ENCODE measurements around the gene RIN3. TPM values are rescaled to one million over a fixed set of nuclear protein-coding genes. Genes with fewer than 3 reads are reported as not detected.

Gene RIN3
- total and polyA plus RNA-seq, 2 experiments from 2014 or later = 1.8 to 7.0 TPM

DNA sequence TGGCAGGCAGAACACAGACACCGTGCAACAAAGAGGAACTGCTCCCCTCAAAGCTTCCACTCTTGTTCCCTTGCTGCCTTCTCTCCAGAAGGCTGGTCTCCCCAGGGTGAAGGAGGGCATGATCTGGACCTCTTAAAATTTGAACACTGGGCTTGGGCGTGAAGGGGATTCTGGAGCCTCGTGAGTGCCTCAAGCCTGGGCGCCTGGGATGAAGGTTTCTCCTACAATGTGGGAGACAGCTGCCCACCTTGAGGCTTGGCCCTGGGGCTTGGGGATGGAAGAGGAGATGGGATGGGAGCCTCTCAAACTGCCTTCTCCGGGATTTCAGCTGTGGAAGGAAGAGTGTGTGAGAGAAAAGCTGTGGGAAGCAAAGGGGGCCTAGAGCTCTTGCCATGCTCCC, 7.8 kb upstream of the RIN3 start:
- H3K27me3 ChIP-seq (replicated peaks; ENCODE audit: insufficient read depth) = no peaks in the 10 kb centered on the region
- no peak overlapping the region for H3K9ac ChIP-seq
- TF ChIP-seq EZH2phosphoT487 (IDR thresholded peaks at IDR 0.05; ENCODE audit: insufficient read depth, low read depth) (no peak), EZH2 (IDR thresholded peaks at IDR 0.05; ENCODE audit: insufficient read depth, poor library complexity, severe bottlenecking) (no peak)
- peaks cover 42% of the 10 kb centered on the region for H3K4me1 ChIP-seq (ENCODE audit: insufficient read depth)
- no peak overlapping the region for H3K27ac ChIP-seq
- H4K20me1 ChIP-seq (ENCODE audit: insufficient read depth) = no peaks in the 10 kb centered on the region
- no peak overlapping the region for H3K4me2 ChIP-seq (ENCODE audit: unreplicated experiment)
- no peaks in the 10 kb centered on the region for H3K36me3 ChIP-seq (ENCODE audit: low read depth)
- WGBS, 2 experiments (ENCODE audit: low coverage in 1 of 2, low lambda C conversion rate in 2 of 2, missing lambda C conversion rate in 2 of 2) = 92 to 97% methylated on average over 5 of the region's 5 CpGs
- H3F3A ChIP-seq (ENCODE audit: insufficient read depth) = peaks cover 43% of the 10 kb centered on the region
- H3K4me3 ChIP-seq = no peak overlapping the region
- H3K79me2 ChIP-seq (ENCODE audit: insufficient read depth) = no peaks in the 10 kb centered on the region
- DNase-seq = no peak
- no peaks in the 10 kb centered on the region for H3K9me3 ChIP-seq (ENCODE audit: low read depth)
- in situ Hi-C loops (cut with MboI) = no loop called here
- no peak overlapping the region for H2AFZ ChIP-seq
- H3K9me2 ChIP-seq (ENCODE audit: insufficient read depth) = no peaks in the 10 kb centered on the region

DNA sequence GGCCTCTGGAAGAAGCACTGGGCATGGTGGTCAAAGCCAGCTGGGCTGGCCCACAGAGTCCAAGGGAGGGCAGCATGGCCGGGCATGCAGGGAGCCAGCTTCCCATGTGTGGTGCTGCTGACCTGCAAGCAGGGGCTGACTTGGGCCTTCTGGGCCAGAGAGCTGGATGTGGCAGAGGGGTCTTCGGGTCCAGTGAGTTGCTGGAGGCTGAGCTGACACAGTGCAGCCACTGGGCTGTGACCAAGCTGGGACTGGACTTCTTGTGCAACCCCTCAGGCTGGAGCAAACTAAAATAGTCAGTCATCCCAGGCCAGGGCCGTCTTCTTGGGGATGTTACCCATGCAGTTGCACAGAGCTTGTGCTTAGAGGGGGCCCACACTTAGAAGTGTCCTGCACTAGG, 7.3 kb upstream of the RIN3 start:
- H3K4me2 ChIP-seq (ENCODE audit: unreplicated experiment) = no peak overlapping the region
- no peaks in the 10 kb centered on the region for H4K20me1 ChIP-seq (ENCODE audit: insufficient read depth)
- H3K4me3 ChIP-seq = no peak overlapping the region
- no peaks in the 10 kb centered on the region for H3K27me3 ChIP-seq (replicated peaks; ENCODE audit: insufficient read depth)
- H3K9me2 ChIP-seq (ENCODE audit: insufficient read depth) = no peaks in the 10 kb centered on the region
- H3F3A ChIP-seq (ENCODE audit: insufficient read depth) = peaks cover 43% of the 10 kb centered on the region
- H2AFZ ChIP-seq = no peak overlapping the region
- no peaks in the 10 kb centered on the region for H3K36me3 ChIP-seq (ENCODE audit: low read depth)
- no peak for DNase-seq
- 74 to 81% methylated on average over 3 of the region's 3 CpGs for WGBS, 2 experiments (ENCODE audit: low coverage in 1 of 2, low lambda C conversion rate in 2 of 2, missing lambda C conversion rate in 2 of 2)
- in situ Hi-C loops (cut with MboI) = no loop called here
- no peak for TF ChIP-seq EZH2phosphoT487 (IDR thresholded peaks at IDR 0.05; ENCODE audit: insufficient read depth, low read depth)
- no peak for TF ChIP-seq EZH2 (IDR thresholded peaks at IDR 0.05; ENCODE audit: insufficient read depth, poor library complexity, severe bottlenecking)
- no peak overlapping the region for H3K9ac ChIP-seq
- H3K27ac ChIP-seq = no peak overlapping the region
- no peaks in the 10 kb centered on the region for H3K79me2 ChIP-seq (ENCODE audit: insufficient read depth)
- peaks cover 42% of the 10 kb centered on the region for H3K4me1 ChIP-seq (ENCODE audit: insufficient read depth)
- H3K9me3 ChIP-seq (ENCODE audit: low read depth) = no peaks in the 10 kb centered on the region

GRCh38 chr14:92507174-92507768, 6.3 kb upstream of the RIN3 start:
- Histone ChIP-seq H3K36me3 (ENCODE audit: low read depth) (no peaks in the 10 kb centered on the region), H3K4me2 (ENCODE audit: unreplicated experiment) (no peak overlapping the region), H3K4me1 (ENCODE audit: insufficient read depth) (peaks cover 36% of the 10 kb centered on the region), H3K9ac (no peak overlapping the region), H3F3A (ENCODE audit: insufficient read depth) (peaks cover 34% of the 10 kb centered on the region), H3K9me2 (ENCODE audit: insufficient read depth) (no peaks in the 10 kb centered on the region), H3K27ac (no peak overlapping the region), H3K4me3 (no peak overlapping the region), H4K20me1 (ENCODE audit: insufficient read depth) (no peaks in the 10 kb centered on the region), H2AFZ (no peak overlapping the region), H3K79me2 (ENCODE audit: insufficient read depth) (no peaks in the 10 kb centered on the region), H3K27me3 (replicated peaks; ENCODE audit: insufficient read depth) (no peaks in the 10 kb centered on the region), H3K9me3 (ENCODE audit: low read depth) (no peaks in the 10 kb centered on the region)
- in situ Hi-C loops (cut with MboI) = no loop called here
- DNase-seq = no peak
- no peak for TF ChIP-seq EZH2 (IDR thresholded peaks at IDR 0.05; ENCODE audit: insufficient read depth, poor library complexity, severe bottlenecking)
- no peak for TF ChIP-seq EZH2phosphoT487 (IDR thresholded peaks at IDR 0.05; ENCODE audit: insufficient read depth, low read depth)
- WGBS, 2 experiments (ENCODE audit: low coverage in 1 of 2, low lambda C conversion rate in 2 of 2, missing lambda C conversion rate in 2 of 2) = 96 to 100% methylated on average over 3 to 4 of the region's 4 CpGs

DNA sequence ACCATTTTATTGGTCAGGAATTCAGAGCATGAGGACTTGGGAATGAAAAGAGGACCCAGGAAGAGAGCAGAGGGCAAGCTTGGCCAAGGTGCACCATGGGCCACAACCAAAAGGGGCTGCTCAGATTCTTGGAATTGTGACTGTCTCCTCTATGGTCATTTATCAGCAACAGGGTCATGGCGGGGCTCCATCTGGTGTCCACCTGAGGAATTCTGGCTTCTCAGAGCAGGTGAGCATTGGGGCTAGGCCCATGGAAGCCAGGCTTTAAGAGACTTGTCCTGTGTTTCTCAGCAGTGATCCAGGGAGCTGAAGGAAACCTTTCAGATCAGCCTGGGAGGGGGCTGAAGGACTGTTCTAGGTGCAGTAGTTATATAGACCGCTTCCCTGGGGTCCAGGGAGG, 2.6 kb upstream of the RIN3 start:
- Histone ChIP-seq H3K9me3 (ENCODE audit: low read depth) (no peaks in the 10 kb centered on the region), H3K9ac (peak overlapping the region; percentile 73), H3F3A (ENCODE audit: insufficient read depth) (peaks cover 15% of the 10 kb centered on the region), H3K4me1 (ENCODE audit: insufficient read depth) (peaks cover 18% of the 10 kb centered on the region), H3K79me2 (ENCODE audit: insufficient read depth) (peaks cover 21% of the 10 kb centered on the region), H3K4me2 (ENCODE audit: unreplicated experiment) (peak overlapping the region; percentile 31), H3K9me2 (ENCODE audit: insufficient read depth) (no peaks in the 10 kb centered on the region), H2AFZ (0 out of 2 replicates have a peak overlapping the region, but pooled peaks have one; percentile 14), H4K20me1 (ENCODE audit: insufficient read depth) (no peaks in the 10 kb centered on the region), H3K4me3 (peak overlapping the region; percentile 15; the same call in 1 of the 2 replicates), H3K27me3 (replicated peaks; ENCODE audit: insufficient read depth) (no peaks in the 10 kb centered on the region), H3K27ac (peak overlapping the region; percentile 95), H3K36me3 (ENCODE audit: low read depth) (no peaks in the 10 kb centered on the region)
- in situ Hi-C loops (cut with MboI) = no loop called here
- TF ChIP-seq EZH2phosphoT487 (IDR thresholded peaks at IDR 0.05; ENCODE audit: insufficient read depth, low read depth) = no peak
- no peak for TF ChIP-seq EZH2 (IDR thresholded peaks at IDR 0.05; ENCODE audit: insufficient read depth, poor library complexity, severe bottlenecking)
- WGBS, 2 experiments (ENCODE audit: low coverage in 1 of 2, low lambda C conversion rate in 2 of 2, missing lambda C conversion rate in 2 of 2) = 88 to 92% methylated on average over 2 of the region's 2 CpGs
- no peak for DNase-seq
